IPS DF 4.7 (cell line): ENCODE data around the gene FBXL20.
"Not testable (repeated sequence)": the region's sequence is repeated elsewhere in the genome, so short reads cannot be mapped to it uniquely, and the experiment has no call there.

ENCODE experiments used
- DNase-seq: peaks from one replicate; pipeline ENCODE4 v3.0.0-alpha.2; 2013; ENCODE audit warnings: low spot score; ENCODE audit errors: extremely low read depth

Gene FBXL20

GRCh38 chr17:39385040-39385439 is 16.4 kb downstream of the FBXL20 start:
- DNase-seq = no peak

- DNase-seq = no peak
Observed at GRCh38 chr17:39380144-39380543, 21.3 kb downstream of the FBXL20 start.

GRCh38 chr17:39376434-39376833 is 25.0 kb downstream of the FBXL20 start:
- DNase-seq = no peak

- not testable (repeated sequence) for DNase-seq
Observed at GRCh38 chr17:39367805-39368204, 33.6 kb downstream of the FBXL20 start.

- no peak for DNase-seq
Observed at GRCh38 chr17:39365872-39366271, 35.6 kb downstream of the FBXL20 start.

GRCh38 chr17:39365242-39365641 is 36.2 kb downstream of the FBXL20 start:
- DNase-seq = no peak

- DNase-seq = no peak
Observed at GRCh38 chr17:39364236-39365025, 37.0 kb downstream of the FBXL20 start.

GRCh38 chr17:39361064-39361463 is 40.4 kb downstream of the FBXL20 start:
- DNase-seq = no peak

GRCh38 chr17:39360537-39360936 is 40.9 kb downstream of the FBXL20 start:
- no peak for DNase-seq

- no peak for DNase-seq
Observed at GRCh38 chr17:39359994-39360393, 41.4 kb downstream of the FBXL20 start.

GRCh38 chr17:39357986-39358385 is 43.4 kb downstream of the FBXL20 start:
- DNase-seq = no peak

GRCh38 chr17:39357488-39357887 is 43.9 kb downstream of the FBXL20 start:
- no peak for DNase-seq

GRCh38 chr17:39352986-39353385 is 48.4 kb downstream of the FBXL20 start:
- no peak for DNase-seq

GRCh38 chr17:39352511-39352910 is 48.9 kb downstream of the FBXL20 start:
- no peak for DNase-seq

- DNase-seq = no peak
Observed at GRCh38 chr17:39351508-39351907, 49.9 kb downstream of the FBXL20 start.

- no peak for DNase-seq
Observed at GRCh38 chr17:39349246-39349645, 52.2 kb downstream of the FBXL20 start.

GRCh38 chr17:39346863-39347262 is 54.6 kb downstream of the FBXL20 start:
- DNase-seq = not testable (repeated sequence)

GRCh38 chr17:39341541-39341940 is 59.9 kb downstream of the FBXL20 start:
- no peak for DNase-seq

GRCh38 chr17:39340731-39341130 is 60.7 kb downstream of the FBXL20 start:
- no peak for DNase-seq

GRCh38 chr17:39339272-39339671 is 62.2 kb downstream of the FBXL20 start:
- no peak for DNase-seq

GRCh38 chr17:39337649-39338048 is 63.8 kb downstream of the FBXL20 start:
- not testable (repeated sequence) for DNase-seq

GRCh38 chr17:39335704-39336223 is 65.7 kb downstream of the FBXL20 start:
- no peak for DNase-seq
